Measurements from ENCODE around the gene PRDM16.

- TF ChIP-seq CTCF (conservative IDR thresholded peaks at IDR 0.05; ENCODE audit: low read length) (no peak), EZH2phosphoT487 (IDR thresholded peaks at IDR 0.05; ENCODE audit: borderline replicate concordance, low read depth, low read length) (no peak)
Observed at GRCh38 chr1:3117879-3118278, 48.9 kb downstream of the PRDM16 start.
